GM19455 (cell line): ENCODE results near the gene PRKN.

Experiments used
- ATAC-seq: cut with Tn5 transposase; IDR thresholded peaks from one replicate; pipeline ENCODE4 v1.9.1; 2021; ENCODE audit not compliant: unreplicated experiment

The PRKN gene

DNA sequence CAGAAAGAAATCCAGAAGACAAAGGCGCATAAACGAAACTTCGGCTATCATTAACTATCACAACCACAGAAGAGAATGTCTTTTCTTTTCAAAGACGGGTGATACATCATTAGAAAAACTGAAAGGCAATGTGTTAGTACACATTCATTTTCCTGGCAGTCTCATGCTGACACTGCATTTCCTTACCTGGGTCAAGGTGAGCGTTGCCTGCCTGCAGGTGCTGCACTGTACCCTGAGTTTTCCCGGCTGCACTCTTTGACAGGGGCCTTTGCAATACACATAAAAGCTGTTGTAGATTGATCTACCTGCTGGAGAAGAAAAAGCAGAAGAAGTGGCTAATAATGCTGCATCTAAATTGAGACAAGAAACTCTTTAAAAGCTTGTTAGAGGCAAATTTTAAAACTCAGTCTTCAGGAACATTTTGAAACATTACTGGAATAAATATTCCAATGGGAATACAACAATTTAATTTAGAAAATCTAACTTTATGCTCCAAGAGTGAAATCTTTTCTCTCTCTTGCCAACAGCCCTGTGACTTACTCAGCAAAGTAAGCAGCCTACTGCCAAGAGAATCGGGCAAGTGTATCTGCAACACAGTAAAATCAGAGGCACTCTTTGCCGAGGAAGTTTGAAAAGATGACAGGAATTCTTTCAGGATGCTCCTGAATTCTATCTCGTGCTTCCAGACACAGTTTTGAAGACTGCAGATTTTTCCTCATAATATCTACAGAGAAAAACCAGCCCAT, 526.4 kb downstream of the PRKN start:
- ATAC-seq: no peak

DNA sequence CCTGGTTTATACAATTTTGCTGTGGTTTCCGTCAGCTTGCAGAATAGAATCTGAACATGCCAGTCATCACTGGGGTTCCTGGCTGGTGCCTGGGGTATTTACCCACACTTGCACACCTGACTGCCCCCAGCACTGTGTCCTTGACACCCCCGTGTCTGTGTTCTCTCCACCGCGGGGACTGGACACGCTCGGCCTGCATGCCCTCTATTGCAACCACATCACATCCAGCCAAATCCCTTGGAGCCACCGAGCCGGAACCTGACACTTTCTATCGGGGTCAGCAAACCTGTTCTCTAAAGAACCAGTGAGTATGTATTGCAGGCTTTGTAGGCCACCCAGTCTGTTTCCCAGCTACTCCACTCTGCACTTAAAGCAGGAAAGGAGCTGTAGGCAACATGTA, 527.5 kb downstream of the PRKN start:
- ATAC-seq: no peak

DNA sequence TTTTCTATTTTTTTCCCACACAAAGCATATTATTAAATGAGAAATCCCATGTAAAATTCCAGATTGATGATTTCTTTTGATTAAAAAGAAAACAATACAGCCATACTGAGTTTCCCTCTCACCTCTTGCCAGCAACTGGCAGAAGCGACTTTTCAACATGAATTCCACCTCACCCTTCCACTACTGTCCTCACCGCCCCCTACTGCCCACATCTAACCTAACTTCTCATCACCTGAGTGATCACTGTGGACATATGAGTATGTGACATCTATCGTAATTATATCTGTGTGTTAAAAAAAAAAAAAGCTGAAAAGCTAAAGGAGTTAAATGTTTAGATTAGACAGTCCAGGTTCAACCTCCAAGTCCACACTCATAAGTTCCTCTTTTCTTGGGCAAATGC, 528.6 kb downstream of the PRKN start:
- ATAC-seq: no peak

DNA sequence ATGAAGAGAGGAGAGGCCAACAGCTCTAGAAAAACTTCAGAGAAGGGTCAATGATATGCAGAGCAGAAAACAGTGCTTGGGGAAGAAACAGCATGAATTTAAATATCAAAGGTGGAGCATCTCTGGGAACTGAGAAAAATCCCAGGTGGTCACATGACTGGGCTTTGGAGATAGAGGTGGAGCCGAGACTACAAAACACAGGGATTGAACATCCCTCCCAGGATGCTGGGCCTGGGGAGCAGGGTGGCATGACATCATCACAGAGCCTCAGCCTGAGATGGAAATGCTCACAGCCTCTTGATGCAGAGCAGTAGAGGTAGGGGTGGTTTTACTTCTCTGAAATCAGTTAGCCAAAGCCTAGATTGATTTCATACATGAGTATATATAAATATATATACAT, 529.5 kb downstream of the PRKN start:
- no peak for ATAC-seq

DNA sequence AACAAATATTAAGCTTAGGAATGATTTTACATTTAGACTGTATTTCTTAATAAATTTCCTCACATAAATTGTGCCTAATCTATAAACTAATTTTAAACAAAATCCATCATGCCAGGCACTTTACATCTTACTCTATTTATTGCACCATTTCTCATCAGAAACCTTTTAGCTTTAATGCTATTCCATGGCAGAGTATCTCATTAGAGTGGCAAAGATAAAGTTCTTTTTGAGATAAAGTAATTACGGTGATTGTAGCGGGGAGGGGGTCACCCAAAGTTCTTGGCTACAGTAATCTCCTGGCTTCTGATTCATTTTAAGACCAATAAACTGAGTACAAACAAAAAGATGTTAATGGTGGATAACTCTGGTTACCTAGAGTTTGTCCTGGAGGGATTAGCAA, 532.1 kb downstream of the PRKN start:
- no peak for ATAC-seq

DNA sequence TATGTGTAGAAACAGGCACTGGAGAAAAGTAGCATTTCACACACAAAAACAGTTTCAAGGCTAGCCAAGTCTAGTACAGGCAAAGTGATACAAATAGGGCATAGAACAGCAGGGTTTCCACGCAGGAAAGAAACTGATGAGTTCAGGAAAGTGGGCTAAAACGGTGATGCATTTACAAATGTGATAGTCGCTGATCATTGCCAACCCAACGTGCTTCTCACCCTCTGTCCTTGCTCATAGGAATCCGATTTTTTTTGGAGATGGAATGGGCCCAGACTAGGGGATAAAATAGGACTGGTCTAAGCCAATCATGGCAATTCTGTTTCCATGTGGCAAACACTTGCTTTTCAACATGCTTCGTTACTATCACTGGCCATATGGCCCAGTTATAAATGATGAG, 536.6 kb downstream of the PRKN start:
- ATAC-seq: no peak

DNA sequence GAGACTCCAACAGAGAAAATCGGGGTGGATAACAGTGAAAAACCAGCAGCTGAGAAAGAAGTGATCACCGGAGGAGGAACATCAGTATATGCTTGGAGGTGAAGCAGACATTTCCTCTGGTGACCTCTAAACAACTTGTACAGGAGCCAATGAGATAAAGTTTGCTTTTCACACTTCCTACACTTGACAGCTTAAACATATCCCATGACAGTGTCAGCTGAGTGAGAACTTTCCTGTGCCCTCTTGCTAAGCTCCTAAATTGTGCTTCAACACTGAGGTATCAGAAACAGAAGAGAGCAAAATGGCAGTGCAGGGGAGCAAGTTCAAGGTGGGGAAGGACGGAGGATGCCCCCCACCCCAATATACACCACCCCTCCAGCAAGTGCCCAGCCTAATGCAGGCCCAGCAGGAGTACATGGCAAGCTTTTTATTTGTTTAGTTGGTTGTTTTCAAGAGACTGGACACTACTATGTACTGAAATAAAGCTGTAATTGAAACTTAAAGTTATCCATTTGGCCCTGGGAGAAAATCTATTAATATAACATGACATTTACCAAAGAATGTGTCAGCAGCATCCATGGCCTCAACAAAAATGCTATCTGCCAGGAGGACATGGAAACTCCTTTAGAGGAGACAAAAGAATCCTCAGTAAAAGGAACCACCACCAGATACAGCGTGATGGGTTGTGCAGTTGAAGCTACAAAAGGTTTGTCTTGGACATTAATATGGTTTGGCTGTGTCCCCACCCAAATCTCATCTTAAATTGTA, 540.2 kb downstream of the PRKN start:
- no peak for ATAC-seq

DNA sequence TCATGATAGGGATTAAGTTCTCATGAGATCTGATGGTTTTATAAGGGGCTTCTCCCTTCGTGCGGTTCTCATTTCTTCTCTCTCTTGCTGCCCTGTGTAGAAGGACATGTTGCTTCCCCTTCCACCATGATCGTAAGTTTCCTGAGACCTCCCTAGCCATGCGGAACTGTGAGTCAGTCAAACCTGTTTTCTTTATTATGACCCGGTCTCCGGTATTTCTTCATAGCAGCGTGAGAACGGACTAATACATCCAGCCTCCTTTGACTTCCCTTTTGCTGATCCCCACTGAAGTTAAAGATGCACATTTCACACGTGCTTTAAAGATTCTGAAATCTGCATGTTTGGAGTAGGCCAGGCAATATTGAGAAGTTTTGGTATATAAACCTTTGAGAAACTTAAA, 543.1 kb downstream of the PRKN start:
- ATAC-seq: no peak

DNA sequence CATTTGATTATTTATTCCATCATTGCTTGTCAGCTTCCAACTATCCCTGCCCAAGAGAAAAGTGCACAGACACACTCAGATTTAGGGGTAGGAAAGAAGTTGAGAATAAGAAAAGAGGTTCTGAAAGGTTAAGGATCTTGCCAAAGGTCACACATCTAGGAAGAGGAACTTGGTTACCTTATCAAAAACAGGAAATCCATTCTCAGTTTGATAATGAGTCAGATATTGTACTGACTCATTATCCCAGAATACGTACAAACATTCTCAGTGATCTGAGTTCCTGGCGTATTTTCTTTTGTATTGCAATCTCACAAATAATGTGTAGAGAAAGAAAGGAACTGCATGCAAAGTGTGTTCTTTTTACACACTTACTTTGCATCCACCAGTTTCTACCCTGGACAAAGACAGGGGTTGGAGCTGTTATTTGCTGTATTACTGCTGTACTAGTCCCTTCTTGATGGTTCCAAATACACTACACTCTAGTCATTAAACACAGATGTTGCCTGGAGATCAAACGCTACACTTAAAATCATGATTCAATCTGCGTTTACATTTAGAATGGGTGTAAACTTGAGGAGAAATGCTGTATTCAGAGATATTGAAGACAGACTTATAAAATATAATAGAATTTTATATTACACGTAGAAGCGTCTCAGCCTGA, 545.7 kb downstream of the PRKN start:
- ATAC-seq: no peak

DNA sequence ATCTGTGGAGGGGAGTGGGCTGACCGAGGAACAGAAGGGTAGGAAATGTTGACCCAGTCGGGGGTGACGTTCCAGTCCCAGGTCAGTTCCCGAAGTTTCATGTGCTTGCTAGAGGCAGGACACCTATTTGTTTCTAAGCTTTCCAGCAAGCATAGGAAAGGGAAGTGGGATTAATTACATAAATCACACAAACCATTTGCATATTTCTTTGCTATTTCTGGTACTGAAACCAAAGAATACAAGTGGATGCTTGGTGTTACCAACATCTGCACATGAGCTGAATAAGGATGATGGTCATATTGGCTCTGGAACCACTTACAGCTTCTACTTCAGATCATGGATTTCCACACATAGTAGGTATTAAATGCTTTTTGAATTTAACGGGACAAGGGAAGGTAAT, 546.5 kb downstream of the PRKN start:
- no peak for ATAC-seq

DNA sequence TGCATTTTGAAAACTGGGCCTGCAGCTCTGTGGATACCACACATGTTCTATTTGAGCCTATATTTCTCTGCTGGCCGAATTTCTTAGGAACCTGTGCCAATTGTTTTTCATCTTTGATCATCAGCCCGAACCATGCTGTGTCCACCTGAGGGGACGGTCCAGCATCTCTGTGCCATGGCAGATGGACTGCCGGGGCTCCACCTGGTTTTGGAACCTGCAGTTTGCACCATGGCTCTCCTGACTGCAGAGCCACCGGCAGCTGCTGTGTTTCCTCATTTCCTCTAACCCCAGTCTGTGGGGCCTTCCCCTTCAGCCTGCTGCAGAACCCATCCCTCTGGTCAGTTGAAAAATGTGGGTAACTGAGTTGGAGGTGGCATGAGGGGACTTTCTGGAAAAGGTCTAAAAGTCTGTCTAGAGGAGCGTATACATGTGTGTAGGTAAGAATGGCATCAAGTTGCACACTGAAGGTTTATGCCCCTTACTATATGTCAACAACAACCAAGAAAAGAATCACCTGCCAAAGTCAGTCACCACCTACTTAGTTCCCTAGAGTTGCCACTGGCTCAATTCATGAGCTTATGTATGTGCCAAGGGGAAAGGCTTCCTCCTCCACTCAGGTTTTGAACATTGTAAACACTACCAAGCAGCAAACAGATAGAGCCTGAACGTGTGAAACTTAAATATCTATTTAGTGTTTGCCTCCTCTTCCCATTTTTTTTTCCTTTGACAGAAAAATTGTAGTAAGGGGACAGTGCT, 548.2 kb downstream of the PRKN start:
- ATAC-seq: no peak

DNA sequence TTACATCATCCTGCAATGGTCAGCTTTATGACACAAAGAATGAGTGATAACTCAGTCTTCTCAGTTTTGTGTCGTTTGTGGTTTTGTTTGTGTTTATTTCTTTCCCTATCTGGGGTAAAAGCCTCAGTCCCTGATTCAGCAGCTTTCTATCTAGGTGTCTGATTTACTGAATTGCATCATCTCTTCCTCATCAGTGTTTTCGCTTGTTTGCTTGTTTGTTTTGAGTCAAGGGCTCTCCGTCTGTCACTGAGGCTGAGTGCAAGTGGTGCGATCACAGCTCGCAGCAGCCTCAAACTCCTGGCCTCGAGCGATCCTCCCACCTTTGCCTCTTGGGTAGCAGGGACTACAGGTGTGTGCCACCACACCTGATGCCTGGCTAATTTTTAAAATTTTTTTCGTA, 548.9 kb downstream of the PRKN start:
- ATAC-seq: no peak

DNA sequence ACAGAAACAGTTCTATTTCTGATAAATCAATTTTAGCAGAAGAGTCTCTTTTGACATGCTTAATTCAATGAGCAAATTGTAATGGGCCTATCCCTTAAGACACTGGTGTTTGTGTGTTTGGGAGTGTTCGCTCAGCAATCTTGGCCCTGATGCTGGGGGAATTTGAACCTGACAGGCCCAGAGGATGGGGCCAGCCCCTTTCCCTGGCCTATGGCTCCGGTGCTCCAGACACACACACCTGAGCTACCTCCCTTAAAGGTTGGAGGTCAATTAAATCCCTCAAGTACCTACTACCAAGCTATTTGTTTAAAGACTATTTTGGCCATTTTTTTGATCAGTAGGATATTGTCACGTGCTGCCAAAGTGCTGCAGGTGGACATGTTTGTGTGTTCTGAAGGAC, 549.3 kb downstream of the PRKN start:
- ATAC-seq: no peak

DNA sequence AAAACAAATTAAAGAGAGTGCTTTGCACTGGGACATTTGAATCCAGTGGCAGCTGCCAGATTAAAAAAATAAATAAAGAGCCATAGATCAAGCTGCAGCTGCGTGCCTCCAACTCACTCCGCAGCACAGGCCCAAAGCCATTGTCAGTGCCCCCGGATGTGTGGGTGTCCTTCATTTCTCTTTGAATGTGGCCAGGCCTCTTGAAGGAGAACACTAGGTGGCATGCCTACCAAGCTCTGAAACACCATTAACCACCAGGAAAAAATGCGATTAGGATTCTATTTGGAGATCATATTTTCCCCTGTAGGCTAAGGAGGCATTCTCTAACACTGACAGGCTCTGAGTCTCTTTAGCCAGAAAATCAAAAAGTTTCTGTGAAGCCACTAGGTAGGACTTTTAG, 549.8 kb downstream of the PRKN start:
- no peak for ATAC-seq

DNA sequence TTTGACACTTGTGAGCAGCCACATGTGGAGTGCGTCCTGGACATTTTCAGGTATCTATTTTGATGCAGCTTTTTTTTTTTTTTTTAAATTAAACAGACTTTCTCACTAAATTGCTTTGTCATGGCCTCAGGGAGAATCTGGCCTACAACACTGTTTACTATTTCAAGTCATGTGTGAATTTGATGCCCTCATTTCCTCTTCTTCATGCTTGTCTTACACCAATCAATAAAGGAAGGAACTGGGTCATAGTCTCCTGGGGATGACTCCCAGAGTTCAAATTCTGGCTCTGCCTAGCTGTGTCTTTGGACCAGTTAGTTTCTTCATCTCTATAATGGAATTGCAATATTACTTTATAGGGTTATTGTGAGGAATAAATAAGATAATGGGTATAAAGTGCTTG, 554.1 kb downstream of the PRKN start:
- no peak for ATAC-seq

DNA sequence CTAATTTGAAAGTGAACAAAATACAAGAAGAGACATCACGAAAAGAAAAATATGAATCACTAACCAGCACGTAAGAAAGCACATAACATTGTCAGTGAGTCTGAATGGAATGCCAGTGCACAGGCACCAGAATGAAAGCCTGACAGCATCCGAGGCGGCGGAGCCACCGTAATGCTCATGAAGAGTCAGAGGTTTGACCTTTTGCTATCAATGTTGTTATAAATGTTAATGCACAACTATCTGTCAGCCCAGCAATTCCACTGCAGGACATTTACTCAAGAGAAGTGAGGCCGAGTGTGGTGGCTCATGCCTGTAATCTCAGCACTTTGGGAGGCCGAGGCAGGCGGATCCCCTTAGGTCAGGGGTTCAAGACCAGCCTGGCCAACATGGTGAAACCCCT, 562.1 kb downstream of the PRKN start:
- no peak for ATAC-seq

DNA sequence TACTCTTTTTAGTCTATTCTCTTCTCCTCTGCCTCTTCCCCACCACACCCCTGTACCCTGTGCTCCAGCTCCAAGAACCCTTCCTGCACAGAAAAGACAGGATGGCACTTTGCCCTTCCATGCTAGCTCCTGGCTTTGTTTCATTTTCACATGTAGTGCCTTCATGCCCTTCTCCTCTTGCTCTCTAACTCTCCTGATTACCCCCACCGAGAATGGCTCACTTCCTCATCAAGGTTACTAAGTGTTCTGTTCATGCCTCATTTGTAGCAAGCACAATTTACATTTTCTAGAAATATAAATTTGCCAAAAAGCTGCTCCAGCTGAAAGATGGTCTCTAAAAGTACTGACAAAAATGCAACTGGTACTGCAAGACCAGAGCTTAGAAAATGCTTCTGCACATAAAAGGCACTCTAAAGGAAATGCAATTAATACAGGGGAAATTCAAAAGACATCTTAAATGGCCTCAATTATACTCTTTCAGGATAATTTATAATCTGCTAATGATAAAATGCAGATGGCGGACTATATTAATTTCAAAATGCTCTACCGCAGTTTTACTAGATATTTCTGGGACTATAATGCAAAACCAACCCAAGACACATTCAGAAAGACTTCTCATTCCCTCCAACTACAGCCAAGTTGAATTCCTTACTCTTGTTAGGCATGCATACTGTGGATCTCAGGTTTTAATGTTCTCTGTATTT, 570.2 kb downstream of the PRKN start:
- no peak for ATAC-seq

DNA sequence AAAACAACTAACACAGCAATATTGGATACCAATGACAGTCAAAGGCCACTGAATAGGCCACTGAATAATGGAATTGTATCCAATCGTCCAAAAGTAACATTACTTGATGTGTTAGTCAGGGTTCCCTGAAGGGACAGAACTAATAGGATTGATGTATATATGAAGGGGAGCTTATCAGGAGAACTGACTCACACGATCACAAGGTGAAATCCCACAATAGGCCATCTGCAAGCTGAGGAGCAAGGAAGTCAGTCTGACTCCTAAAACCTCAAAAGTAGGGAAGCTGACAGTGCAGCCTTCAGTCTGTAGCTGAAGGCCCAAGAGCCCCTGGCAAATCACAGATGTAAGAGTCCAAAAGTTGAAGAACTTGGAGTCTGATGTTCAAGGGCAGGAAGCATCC, 571.4 kb downstream of the PRKN start:
- ATAC-seq: no peak

DNA sequence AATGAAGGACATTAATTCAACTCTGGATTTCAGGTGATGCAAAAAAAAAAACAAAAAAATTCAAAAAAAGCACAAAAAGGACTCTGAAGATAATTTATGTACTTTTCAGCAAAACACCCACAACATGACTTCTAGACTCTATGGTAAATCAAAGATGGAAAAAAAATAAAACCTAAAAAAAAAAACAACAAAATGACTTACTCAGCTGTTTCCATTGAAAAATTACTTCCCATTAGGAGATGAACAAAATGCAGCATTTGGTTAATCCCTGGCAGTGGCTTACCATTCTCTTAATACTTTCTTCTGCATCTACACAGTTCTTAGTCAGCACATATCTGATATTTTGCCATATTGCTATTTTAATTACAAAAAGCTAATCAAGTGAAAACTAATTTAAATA, 572.6 kb downstream of the PRKN start:
- ATAC-seq: no peak

DNA sequence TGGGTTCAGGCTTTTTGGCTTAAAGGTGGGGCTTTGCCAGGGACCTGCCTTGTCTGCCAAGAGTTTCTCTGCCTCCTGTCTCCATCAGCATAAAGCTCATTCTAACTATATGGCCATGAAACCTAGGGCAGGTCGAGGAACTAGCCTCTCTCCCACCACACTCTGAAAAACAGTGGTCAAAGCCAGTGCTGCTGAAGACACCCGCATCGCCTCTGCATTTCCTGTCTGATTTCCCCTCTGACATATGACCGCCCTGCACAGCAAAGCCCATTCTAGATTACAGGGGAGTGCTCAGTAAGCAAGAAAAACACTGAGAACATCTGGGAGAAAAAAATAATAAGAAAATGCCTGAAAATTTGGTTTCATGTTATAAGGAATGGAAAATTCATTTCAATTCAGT, 573.6 kb downstream of the PRKN start:
- ATAC-seq: no peak

DNA sequence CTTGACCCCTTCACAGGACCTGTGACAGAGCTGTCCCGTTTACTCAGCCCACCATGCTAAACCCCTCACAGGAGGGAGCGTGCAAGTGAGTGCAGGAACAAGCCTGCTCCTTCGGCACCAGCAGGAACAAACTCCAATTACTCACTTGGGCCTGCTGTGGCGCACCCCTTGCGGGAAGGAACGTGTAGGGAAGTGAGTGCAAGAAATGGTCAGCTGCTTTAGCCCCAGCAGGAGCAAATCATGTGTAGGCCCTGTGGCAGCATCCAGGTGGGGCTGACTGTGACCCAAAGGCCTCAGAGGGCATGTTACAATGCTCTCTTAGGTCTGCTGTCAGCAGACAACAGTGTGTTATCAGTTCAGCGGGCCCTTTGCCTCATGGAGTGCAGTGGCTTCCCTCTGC, 574.4 kb downstream of the PRKN start:
- no peak for ATAC-seq
